Fibroblast of lung (primary cell): ENCODE measurements around the gene PCDHGA4. TPM values are rescaled to one million over a fixed set of nuclear protein-coding genes. Genes with fewer than 3 reads are reported as not detected.

ENCODE experiments used
- DNase-seq, 2 donors: peaks; one replicate each; pipeline versions ENCODE4 v3.0.0 to v3.0.0-alpha.2; 2010; ENCODE audit warnings: low read depth in 2 of 2
- H2AFZ ChIP-seq: 2 replicates; pipeline ENCODE4 v1.5.1; 2012; ENCODE audit warnings: low read length, control low read depth, inconsistent platforms
- H3K27ac ChIP-seq: 2 replicates; pipeline ENCODE4 v1.5.1; 2011; ENCODE audit warnings: low read length, control low read depth; ENCODE audit not compliant: insufficient read depth
- H3K27me3 ChIP-seq: 2 replicates; pipeline ENCODE4 v1.5.1; 2011; ENCODE audit warnings: mild to moderate bottlenecking, low read length; ENCODE audit not compliant: control insufficient read depth, insufficient read depth
- H3K36me3 ChIP-seq: 2 replicates; pipeline ENCODE4 v1.5.1; 2011; ENCODE audit warnings: low read length; ENCODE audit not compliant: control insufficient read depth, insufficient read depth
- H3K4me1 ChIP-seq: 2 replicates; pipeline ENCODE4 v1.5.1; 2011; ENCODE audit warnings: low read length; ENCODE audit not compliant: control insufficient read depth, insufficient read depth; ENCODE audit errors: extremely low read depth
- H3K4me2 ChIP-seq: 2 replicates; pipeline ENCODE4 v1.5.1; 2011; ENCODE audit warnings: low read length, control low read depth; ENCODE audit not compliant: insufficient read depth; ENCODE audit errors: extremely low read depth
- H3K4me3 ChIP-seq, 4 experiments: fragments of 200-600 bp in 1 of 4; sonication (generic) in 1 of 4; replicated peaks in 1 of 4; 2 replicates each; pipeline ENCODE4 v1.5.1; 2011 to 2016; ENCODE audit warnings: low read length in 4 of 4, low read depth in 3 of 4, mild to moderate bottlenecking in 3 of 4, control low read depth in 2 of 4, inconsistent platforms in 1 of 4, mixed read lengths in 1 of 4; ENCODE audit not compliant: insufficient read depth in 1 of 4; ENCODE audit errors: control extremely low read depth in 1 of 4
- H3K79me2 ChIP-seq: 2 replicates; pipeline ENCODE4 v1.5.1; 2012; ENCODE audit warnings: mild to moderate bottlenecking, low read length, inconsistent platforms; ENCODE audit not compliant: control insufficient read depth, insufficient read depth
- H3K9ac ChIP-seq: 2 replicates; pipeline ENCODE4 v1.5.1; 2011; ENCODE audit warnings: mild to moderate bottlenecking, low read length, control low read depth; ENCODE audit not compliant: insufficient read depth
- H3K9me3 ChIP-seq: 2 replicates; pipeline ENCODE4 v1.5.1; 2012; ENCODE audit warnings: low read depth, low read length; ENCODE audit not compliant: control insufficient read depth, insufficient read depth
- H4K20me1 ChIP-seq: 2 replicates; pipeline ENCODE4 v1.5.1; 2011; ENCODE audit warnings: low read length; ENCODE audit not compliant: control insufficient read depth, insufficient read depth; ENCODE audit errors: extremely low read depth
- EZH2 ChIP-seq: IDR thresholded peaks from 2 replicates; pipeline ENCODE4 v1.5.1; 2012; ENCODE audit warnings: low read length, control low read depth, mild to moderate bottlenecking; ENCODE audit errors: missing control alignments
- polyA plus RNA-seq, 2 donors: library from polyadenylated mRNA; depleted of rRNA in 1 of 2; stranded (reverse) in 1 of 2; unstranded in 1 of 2; fragments of >200 nt; gene quantifications; 2 replicates each; pipeline ENCODE4 v1.2.1, GENCODE V29; 2011 to 2012; ENCODE audit warnings: missing spikeins in 1 of 2
- total RNA-seq: library from RNA; depleted of rRNA; stranded (reverse); fragments of >200 nt; gene quantifications from 2 replicates; pipeline ENCODE4 v1.2.1, GENCODE V29; 2014
- TF ChIP-seq, protein P1 (sequence below), 2 donors: IDR thresholded peaks in 1 of 2; conservative IDR thresholded peaks in 1 of 2; 1 replicate in 1 of 2; 2 replicates in 1 of 2; pipeline ENCODE4 v1.5.1; 2011 to 2012; ENCODE audit warnings: low read length in 2 of 2, control low read depth in 1 of 2, inconsistent platforms in 1 of 2, low read depth in 1 of 2, mild to moderate bottlenecking in 1 of 2

The PCDHGA4 gene
- total and polyA plus RNA-seq, 2 donors (not counting 1 experiment from before 2014, with no cell fraction given): 6.4 to 7.6 TPM

GRCh38 chr5:141319202-141319601, 35.6 kb upstream of the PCDHGA4 start:
- Histone ChIP-seq H2AFZ (no peak overlapping the region), H4K20me1 (no peaks in the 10 kb centered on the region), H3K9me3 (peaks cover 12% of the 10 kb centered on the region), H3K79me2 (peaks cover 25% of the 10 kb centered on the region), H3K4me2 (no peak overlapping the region), H3K9ac (no peak overlapping the region), H3K36me3 (peaks cover 5% of the 10 kb centered on the region), H3K27me3 (no peaks in the 10 kb centered on the region), H3K4me1 (no peaks in the 10 kb centered on the region), H3K4me3 (peak overlapping the region in 2 of 4 experiments; percentile 89 to 99), H3K27ac (no peak overlapping the region)
- TF ChIP-seq, protein P1, sequence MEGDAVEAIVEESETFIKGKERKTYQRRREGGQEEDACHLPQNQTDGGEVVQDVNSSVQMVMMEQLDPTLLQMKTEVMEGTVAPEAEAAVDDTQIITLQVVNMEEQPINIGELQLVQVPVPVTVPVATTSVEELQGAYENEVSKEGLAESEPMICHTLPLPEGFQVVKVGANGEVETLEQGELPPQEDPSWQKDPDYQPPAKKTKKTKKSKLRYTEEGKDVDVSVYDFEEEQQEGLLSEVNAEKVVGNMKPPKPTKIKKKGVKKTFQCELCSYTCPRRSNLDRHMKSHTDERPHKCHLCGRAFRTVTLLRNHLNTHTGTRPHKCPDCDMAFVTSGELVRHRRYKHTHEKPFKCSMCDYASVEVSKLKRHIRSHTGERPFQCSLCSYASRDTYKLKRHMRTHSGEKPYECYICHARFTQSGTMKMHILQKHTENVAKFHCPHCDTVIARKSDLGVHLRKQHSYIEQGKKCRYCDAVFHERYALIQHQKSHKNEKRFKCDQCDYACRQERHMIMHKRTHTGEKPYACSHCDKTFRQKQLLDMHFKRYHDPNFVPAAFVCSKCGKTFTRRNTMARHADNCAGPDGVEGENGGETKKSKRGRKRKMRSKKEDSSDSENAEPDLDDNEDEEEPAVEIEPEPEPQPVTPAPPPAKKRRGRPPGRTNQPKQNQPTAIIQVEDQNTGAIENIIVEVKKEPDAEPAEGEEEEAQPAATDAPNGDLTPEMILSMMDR (conservative IDR thresholded peaks at IDR 0.05 in 1 of 2, IDR thresholded peaks at IDR 0.05 in 1 of 2; ENCODE audit: low read depth in 1 of 2, low read length in 2 of 2): no peak
- no peak for TF ChIP-seq EZH2
- DNase-seq: no peak

- no peak for DNase-seq
- no peaks in the 10 kb centered on the region for H4K20me1 ChIP-seq
- no peaks in the 10 kb centered on the region for H3K27me3 ChIP-seq
- H3K4me1 ChIP-seq: no peaks in the 10 kb centered on the region
- H3K9me3 ChIP-seq: peaks cover 12% of the 10 kb centered on the region
- H3K79me2 ChIP-seq: peaks cover 25% of the 10 kb centered on the region
- TF ChIP-seq EZH2: no peak
- TF ChIP-seq, protein P1 (conservative IDR thresholded peaks at IDR 0.05 in 1 of 2, IDR thresholded peaks at IDR 0.05 in 1 of 2; ENCODE audit: low read depth in 1 of 2, low read length in 2 of 2): no peak
- H3K4me2 ChIP-seq: peak overlapping the region; percentile 63
- peak overlapping the region; percentile 89 to 99 (median 93) for H3K4me3 ChIP-seq
- H3K36me3 ChIP-seq: peaks cover 5% of the 10 kb centered on the region
- no peak overlapping the region for H3K9ac ChIP-seq
- no peak overlapping the region for H2AFZ ChIP-seq
- H3K27ac ChIP-seq: no peak overlapping the region
These were observed 35.1 kb upstream of the PCDHGA4 start for GRCh38 chr5:141319699-141320098.

- Histone ChIP-seq H3K27me3 (no peaks in the 10 kb centered on the region), H3K4me1 (no peaks in the 10 kb centered on the region), H3K9me3 (peaks cover 12% of the 10 kb centered on the region), H3K9ac (peak within 1 kb of the TSS; percentile 93), H3K4me3 (peak within 1 kb of the TSS; percentile 89 to 99 (median 93)), H3K79me2 (peaks cover 25% of the 10 kb centered on the region), H2AFZ (peak within 1 kb of the TSS; percentile 99), H4K20me1 (no peaks in the 10 kb centered on the region), H3K36me3 (peaks cover 5% of the 10 kb centered on the region), H3K4me2 (peak within 1 kb of the TSS; percentile 73), H3K27ac (peak within 1 kb of the TSS; percentile 100)
- DNase-seq: peak; percentile 88 to 95
- TF ChIP-seq EZH2: no peak
- TF ChIP-seq, protein P1 (conservative IDR thresholded peaks at IDR 0.05 in 1 of 2, IDR thresholded peaks at IDR 0.05 in 1 of 2; ENCODE audit: low read depth in 1 of 2, low read length in 2 of 2): peak; percentile 79 to 95
These were observed 34.3 kb upstream of the PCDHGA4 start, which contains the start of gene TAF7 for GRCh38 chr5:141320225-141321169. TSS of gene TAF7 (minus strand) at chr5:141320784. CDS start at chr5:141320044, 740 bp downstream.
